Measurements from ENCODE around the gene SIK2.

The SIK2 gene

GRCh38 chr11:111720801-111721494 is 118.7 kb downstream of the SIK2 start:
- no peak overlapping the region for H3K4me3 Mint-ChIP-seq
- DNase-seq (no peak), ATAC-seq (replicated peaks) (no peak)
- H3K27me3 Mint-ChIP-seq, result no peaks in the 10 kb centered on the region
- peaks cover 0 to 4% of the 10 kb centered on the region in 2 donors for H3K4me1 Mint-ChIP-seq
- H3K9me3 Mint-ChIP-seq, result no peaks in the 10 kb centered on the region
- peaks cover 34 to 58% of the 10 kb centered on the region in 2 donors for H3K36me3 Mint-ChIP-seq
- H3K27ac Mint-ChIP-seq, result no peak overlapping the region

GRCh38 chr11:111722501-111722900 is 120.3 kb downstream of the SIK2 start:
- peaks cover 35 to 52% of the 10 kb centered on the region in 2 donors for H3K36me3 Mint-ChIP-seq
- ATAC-seq (replicated peaks) (no peak), DNase-seq (no peak)
- no peak overlapping the region for H3K4me3 Mint-ChIP-seq
- H3K4me1 Mint-ChIP-seq, result peaks cover 0 to 4% of the 10 kb centered on the region in 2 donors
- H3K27me3 Mint-ChIP-seq, result no peaks in the 10 kb centered on the region
- no peaks in the 10 kb centered on the region for H3K9me3 Mint-ChIP-seq
- no peak overlapping the region for H3K27ac Mint-ChIP-seq

GRCh38 chr11:111723595-111723994 is 121.3 kb downstream of the SIK2 start:
- Mint-ChIP-seq H3K4me1 (no peaks in the 10 kb centered on the region), H3K27me3 (no peaks in the 10 kb centered on the region), H3K27ac (no peak overlapping the region), H3K4me3 (no peak overlapping the region), H3K36me3 (peaks cover 33 to 51% of the 10 kb centered on the region in 2 donors), H3K9me3 (no peaks in the 10 kb centered on the region)
- DNase-seq (no peak), ATAC-seq (replicated peaks) (no peak)

DNA sequence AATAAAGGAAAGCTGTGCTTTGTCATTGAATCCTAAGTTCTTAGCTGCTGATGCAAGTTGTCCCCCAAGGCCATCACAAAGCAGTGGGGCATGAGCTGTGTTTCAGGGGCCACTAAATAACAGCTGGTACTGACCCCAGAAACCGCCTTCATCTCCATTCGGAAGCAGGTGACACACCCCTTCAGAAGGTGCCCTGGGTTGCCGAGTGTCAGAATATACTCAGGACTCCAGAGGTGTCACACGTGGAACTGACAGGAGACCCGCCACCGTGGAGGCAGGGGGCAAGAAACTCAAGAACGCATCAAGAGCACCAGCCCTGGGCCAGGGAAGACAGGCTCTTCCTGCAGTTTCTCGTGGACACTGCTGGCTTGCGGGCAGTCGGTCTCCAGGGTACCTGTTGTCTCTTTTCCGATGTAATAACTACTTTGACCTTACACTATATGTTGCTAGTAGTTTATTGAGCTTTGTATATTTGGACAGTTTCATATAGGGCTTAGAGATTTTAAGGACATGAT is 122.4 kb downstream of the SIK2 start:
- Mint-ChIP-seq H3K4me1 (no peaks in the 10 kb centered on the region), H3K27me3 (no peaks in the 10 kb centered on the region), H3K4me3 (no peak overlapping the region), H3K27ac (no peak overlapping the region), H3K36me3 (peaks cover 31 to 52% of the 10 kb centered on the region in 2 donors), H3K9me3 (no peaks in the 10 kb centered on the region)
- no peak for DNase-seq
- ATAC-seq (replicated peaks), result no peak

- no peaks in the 10 kb centered on the region for H3K4me1 Mint-ChIP-seq
- H3K27me3 Mint-ChIP-seq, result no peaks in the 10 kb centered on the region
- no peaks in the 10 kb centered on the region for H3K9me3 Mint-ChIP-seq
- no peak overlapping the region for H3K4me3 Mint-ChIP-seq
- peaks cover 26 to 43% of the 10 kb centered on the region in 2 donors for H3K36me3 Mint-ChIP-seq
- DNase-seq (no peak), ATAC-seq (replicated peaks) (no peak)
- H3K27ac Mint-ChIP-seq, result no peak overlapping the region
Measured at GRCh38 chr11:111725621-111726020, 123.4 kb downstream of the SIK2 start.

GRCh38 chr11:111726301-111726713 is 124.1 kb downstream of the SIK2 start:
- no peak for ATAC-seq (replicated peaks)
- no peaks in the 10 kb centered on the region for H3K27me3 Mint-ChIP-seq
- H3K4me1 Mint-ChIP-seq, result peaks cover 0 to 2% of the 10 kb centered on the region in 2 donors
- no peak overlapping the region for H3K4me3 Mint-ChIP-seq
- H3K36me3 Mint-ChIP-seq, result peaks cover 21 to 38% of the 10 kb centered on the region in 2 donors
- H3K9me3 Mint-ChIP-seq, result no peaks in the 10 kb centered on the region
- H3K27ac Mint-ChIP-seq, result no peak overlapping the region
- no peak for DNase-seq

GRCh38 chr11:111727431-111727830 is 125.2 kb downstream of the SIK2 start:
- Mint-ChIP-seq H3K9me3 (no peaks in the 10 kb centered on the region), H3K27ac (peak overlapping the region; percentile 20), H3K27me3 (no peaks in the 10 kb centered on the region), H3K36me3 (peaks cover 21 to 33% of the 10 kb centered on the region in 2 donors), H3K4me3 (no peak overlapping the region), H3K4me1 (peaks cover 0 to 2% of the 10 kb centered on the region in 2 donors)
- ATAC-seq (replicated peaks) (no peak), DNase-seq (no peak)

GRCh38 chr11:111729071-111729830 is 127.0 kb downstream of the SIK2 start:
- Mint-ChIP-seq H3K36me3 (peaks cover 10 to 17% of the 10 kb centered on the region in 2 donors), H3K4me1 (peaks cover 0 to 2% of the 10 kb centered on the region in 2 donors), H3K27ac (peak overlapping the region; percentile 51), H3K27me3 (no peaks in the 10 kb centered on the region), H3K9me3 (no peaks in the 10 kb centered on the region), H3K4me3 (no peak overlapping the region)
- DNase-seq, result no peak
- no peak for ATAC-seq (replicated peaks)

GRCh38 chr11:111729831-111730311 is 127.6 kb downstream of the SIK2 start:
- Mint-ChIP-seq H3K9me3 (no peaks in the 10 kb centered on the region), H3K27me3 (no peaks in the 10 kb centered on the region), H3K36me3 (peaks cover 10 to 16% of the 10 kb centered on the region in 2 donors), H3K4me1 (peaks cover 0 to 2% of the 10 kb centered on the region in 2 donors), H3K27ac (peak overlapping the region; percentile 51), H3K4me3 (no peak overlapping the region)
- DNase-seq, result no peak
- ATAC-seq (replicated peaks), result no peak

DNA sequence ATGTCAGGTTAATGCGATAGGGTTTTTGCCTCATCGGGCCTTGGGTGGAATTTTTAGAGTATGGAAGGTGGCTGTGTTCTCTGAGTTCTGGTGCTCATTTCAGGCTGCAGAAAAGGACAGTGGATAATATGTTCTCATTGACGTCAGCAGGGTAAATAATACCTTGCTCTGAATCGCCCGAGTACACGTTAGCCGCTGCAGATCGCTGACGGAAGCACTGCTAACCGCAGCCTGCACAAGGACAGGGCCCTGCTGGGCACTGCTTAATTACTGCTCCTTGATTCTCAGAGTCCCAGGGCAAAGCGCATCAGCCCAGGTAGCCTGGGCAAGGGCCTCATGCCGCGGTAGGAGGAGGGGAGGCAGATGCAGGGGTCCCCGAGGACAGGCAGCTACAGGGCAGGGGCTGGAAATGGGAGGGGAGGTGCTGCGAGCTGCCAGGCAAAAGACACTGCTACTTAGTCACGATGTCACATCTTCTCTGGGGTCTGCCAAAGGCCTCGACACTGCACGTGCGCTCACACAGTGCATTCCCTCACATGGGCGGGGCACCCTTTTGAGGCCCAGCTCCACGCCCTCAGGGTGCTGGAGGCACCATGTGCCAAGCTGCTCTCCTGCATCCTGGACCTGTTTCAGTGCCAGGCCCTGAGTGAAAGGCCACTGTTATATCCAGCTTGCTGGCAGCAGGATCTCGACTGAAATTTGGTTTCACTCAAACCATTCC is 128.8 kb downstream of the SIK2 start:
- ATAC-seq (replicated peaks), result no peak
- DNase-seq, result no peak
- no peak overlapping the region for H3K4me3 Mint-ChIP-seq
- peaks cover 0 to 4% of the 10 kb centered on the region in 2 donors for H3K4me1 Mint-ChIP-seq
- no peak overlapping the region for H3K27ac Mint-ChIP-seq
- peaks cover 10 to 19% of the 10 kb centered on the region in 2 donors for H3K36me3 Mint-ChIP-seq
- H3K27me3 Mint-ChIP-seq, result no peaks in the 10 kb centered on the region
- H3K9me3 Mint-ChIP-seq, result no peaks in the 10 kb centered on the region

GRCh38 chr11:111731821-111732220 is 129.6 kb downstream of the SIK2 start:
- Mint-ChIP-seq H3K36me3 (peaks cover 6 to 24% of the 10 kb centered on the region in 2 donors), H3K27me3 (no peaks in the 10 kb centered on the region), H3K4me3 (no peak overlapping the region), H3K27ac (no peak overlapping the region), H3K9me3 (no peaks in the 10 kb centered on the region), H3K4me1 (peaks cover 0 to 4% of the 10 kb centered on the region in 2 donors)
- no peak for ATAC-seq (replicated peaks)
- DNase-seq, result no peak

GRCh38 chr11:111733016-111733415 is 130.8 kb downstream of the SIK2 start:
- no peaks in the 10 kb centered on the region for H3K27me3 Mint-ChIP-seq
- no peak for ATAC-seq (replicated peaks)
- no peak for DNase-seq
- no peaks in the 10 kb centered on the region for H3K9me3 Mint-ChIP-seq
- peaks cover 8 to 25% of the 10 kb centered on the region in 2 donors for H3K36me3 Mint-ChIP-seq
- no peak overlapping the region for H3K4me3 Mint-ChIP-seq
- peaks cover 0 to 4% of the 10 kb centered on the region in 2 donors for H3K4me1 Mint-ChIP-seq
- H3K27ac Mint-ChIP-seq, result no peak overlapping the region

GRCh38 chr11:111733611-111734088 is 131.4 kb downstream of the SIK2 start:
- DNase-seq, result no peak
- no peak overlapping the region for H3K27ac Mint-ChIP-seq
- no peaks in the 10 kb centered on the region for H3K27me3 Mint-ChIP-seq
- peaks cover 9 to 28% of the 10 kb centered on the region in 2 donors for H3K36me3 Mint-ChIP-seq
- no peak overlapping the region for H3K4me3 Mint-ChIP-seq
- no peak for ATAC-seq (replicated peaks)
- H3K4me1 Mint-ChIP-seq, result peaks cover 0 to 4% of the 10 kb centered on the region in 2 donors
- no peaks in the 10 kb centered on the region for H3K9me3 Mint-ChIP-seq
